GM12878 (cell line): ENCODE measurements around the gene SOBP. TPM values are rescaled to one million over a fixed set of nuclear protein-coding genes. Genes with fewer than 3 reads are reported as not detected.

Source experiments
- ASH2L ChIP-seq: fragments of 300-600, 200-600 bp; sonication (generic); IDR thresholded peaks from 2 replicates; pipeline ENCODE4 v1.6.1; 2017; ENCODE audit warnings: low read depth, mild to moderate bottlenecking, borderline replicate concordance
- BHLHE40 ChIP-seq, 2 experiments: fragments of 450-650 bp in 1 of 2; IDR thresholded peaks; 2 replicates each; pipeline ENCODE4 v1.6.1; 2011 to 2017; ENCODE audit warnings: low read depth in 2 of 2, borderline replicate concordance in 1 of 2, improper control_type of control experiment in 1 of 2, low read length in 1 of 2, mild to moderate bottlenecking in 1 of 2
- BMI1 ChIP-seq: fragments of 450-650 bp; IDR thresholded peaks from 2 replicates; pipeline ENCODE4 v1.6.1; 2016; ENCODE audit warnings: mild to moderate bottlenecking, moderate library complexity, borderline replicate concordance
- CUX1 ChIP-seq: IDR thresholded peaks from 2 replicates; pipeline ENCODE4 v1.6.1; 2012; ENCODE audit warnings: improper control_type of control experiment, low read depth, low read length; ENCODE audit not compliant: insufficient replicate concordance
- DPF2 ChIP-seq: fragments of 450-650 bp; IDR thresholded peaks from 2 replicates; pipeline ENCODE4 v1.6.1; 2017; ENCODE audit warnings: mild to moderate bottlenecking
- ETV6 ChIP-seq, 2 experiments: fragments of 450-650 bp in 1 of 2; IDR thresholded peaks in 1 of 2; conservative IDR thresholded peaks in 1 of 2; 2 replicates each; pipeline ENCODE4 v1.6.1; 2014; ENCODE audit warnings: antibody characterized with exemption in 1 of 2, borderline replicate concordance in 1 of 2, low read depth in 1 of 2, mild to moderate bottlenecking in 1 of 2, moderate library complexity in 1 of 2
- IKZF1 ChIP-seq: fragments of 450-650 bp; conservative IDR thresholded peaks from 2 replicates; pipeline ENCODE4 v1.6.1; 2017; ENCODE audit warnings: antibody characterized with exemption, mild to moderate bottlenecking
- IKZF2 ChIP-seq, 2 experiments: fragments of 450-650 bp; IDR thresholded peaks; 2 replicates each; pipeline ENCODE4 v1.6.1; 2017; ENCODE audit warnings: mild to moderate bottlenecking in 2 of 2, moderate library complexity in 2 of 2
- KDM1A ChIP-seq: fragments of 200-600 bp; sonication (generic); IDR thresholded peaks from 2 replicates; pipeline ENCODE4 v1.6.1; 2016; ENCODE audit warnings: borderline replicate concordance
- MAX ChIP-seq: IDR thresholded peaks from 2 replicates; pipeline ENCODE4 v1.6.1; 2012; ENCODE audit warnings: low read depth, low read length, improper control_type of control experiment
- MTA2 ChIP-seq: fragments of 450-650 bp; IDR thresholded peaks from 2 replicates; pipeline ENCODE4 v1.6.1; 2016; ENCODE audit warnings: low read depth, mild to moderate bottlenecking, moderate library complexity
- NFYA ChIP-seq: IDR thresholded peaks from 2 replicates; pipeline ENCODE4 v1.6.1; 2011; ENCODE audit warnings: low read depth, mild to moderate bottlenecking, low read length, improper control_type of control experiment, borderline replicate concordance
- NRF1 ChIP-seq: conservative IDR thresholded peaks from 2 replicates; pipeline ENCODE4 v1.6.1; 2011; ENCODE audit warnings: mild to moderate bottlenecking, low read depth, low read length, improper control_type of control experiment
- RBBP5 ChIP-seq: fragments of 200-600 bp; sonication (generic); conservative IDR thresholded peaks from 2 replicates; pipeline ENCODE4 v1.6.1; 2016
- RFX5 ChIP-seq: IDR thresholded peaks from 2 replicates; pipeline ENCODE4 v1.6.1; 2011; ENCODE audit warnings: low read depth, low read length, improper control_type of control experiment
- SIX5 ChIP-seq: IDR thresholded peaks from 2 replicates; pipeline ENCODE4 v1.6.1; 2011; ENCODE audit warnings: mild to moderate bottlenecking, low read depth, low read length, moderate library complexity; ENCODE audit not compliant: severe bottlenecking
- TARDBP ChIP-seq: IDR thresholded peaks from 2 replicates; pipeline ENCODE4 v1.6.1; 2016; ENCODE audit warnings: borderline replicate concordance
- TBL1XR1 ChIP-seq: IDR thresholded peaks from 2 replicates; pipeline ENCODE4 v1.6.1; 2012; ENCODE audit warnings: low read depth, low read length, improper control_type of control experiment
- YY1 ChIP-seq: IDR thresholded peaks from 2 replicates; pipeline ENCODE4 v1.6.1; 2011; ENCODE audit warnings: low read depth, mild to moderate bottlenecking, low read length
- ZNF384 ChIP-seq: IDR thresholded peaks from 2 replicates; pipeline ENCODE4 v1.6.1; 2012; ENCODE audit warnings: low read depth, mild to moderate bottlenecking, low read length, improper control_type of control experiment, borderline replicate concordance
- polyA plus RNA-seq, 11 experiments: library from polyadenylated mRNA; depleted of rRNA in 4 of 11; unstranded in 6 of 11; stranded (reverse) in 5 of 11; fragments of >200 nt; fragmentation: Nextera tagmentation in 4 of 11; fragmentation: Illumina TruSeq in 1 of 11; extraction: Ambion mirVana in 4 of 11; extraction: Trizol in 1 of 11; gene quantifications; 1 replicate in 1 of 11; 2 replicates in 10 of 11; pipeline versions ENCODE4 v1.2.1 to v1.2.3, GENCODE V29; 2011 to 2016; ENCODE audit warnings: inconsistent platforms in 2 of 11, missing spikeins in 2 of 11, low read depth in 1 of 11
- total RNA-seq, 4 experiments: library from RNA; depleted of rRNA in 3 of 4; stranded (reverse); fragments of >200 nt in 3 of 4; fragmentation: Illumina TruSeq in 1 of 4; extraction: Trizol in 1 of 4; gene quantifications; 2 replicates each; pipeline versions ENCODE4 v1.2.1 to v1.2.3, GENCODE V29; 2013 to 2021
- TF ChIP-seq, protein P1 (sequence below): fragments of 450-650 bp; IDR thresholded peaks from 2 replicates; pipeline ENCODE4 v1.6.1; 2017; ENCODE audit warnings: mild to moderate bottlenecking

SOBP gene
- total and polyA plus RNA-seq, 10 of the 15 experiments (the other 5 are each of a cell fraction or from before 2014, with no cell fraction given), result 0.49 to 1.9 (median 0.78) TPM

- TF ChIP-seq RBBP5, result no peak
- peak; percentile 58; the same call in 1 of the 2 replicates for TF ChIP-seq MTA2
- TF ChIP-seq BMI1, result no peak
- no peak for TF ChIP-seq MAX
- TF ChIP-seq TBL1XR1, result peak; percentile 37; the same call in 1 of the 2 replicates
- TF ChIP-seq YY1, result no peak; the same call in 1 of the 2 replicates
- peak; percentile 83 for TF ChIP-seq IKZF1
- no peak for TF ChIP-seq TARDBP
- TF ChIP-seq SIX5, result no peak
- TF ChIP-seq RFX5, result no peak
- TF ChIP-seq ASH2L, result no peak
- no peak for TF ChIP-seq KDM1A
- TF ChIP-seq BHLHE40 (IDR thresholded peaks at IDR 0.05; ENCODE audit: borderline replicate concordance in 1 of 2, low read depth in 2 of 2, low read length in 1 of 2), result peak; percentile 59 to 61
- TF ChIP-seq IKZF2 (IDR thresholded peaks at IDR 0.05), result peak; percentile 79
- TF ChIP-seq, protein P1, sequence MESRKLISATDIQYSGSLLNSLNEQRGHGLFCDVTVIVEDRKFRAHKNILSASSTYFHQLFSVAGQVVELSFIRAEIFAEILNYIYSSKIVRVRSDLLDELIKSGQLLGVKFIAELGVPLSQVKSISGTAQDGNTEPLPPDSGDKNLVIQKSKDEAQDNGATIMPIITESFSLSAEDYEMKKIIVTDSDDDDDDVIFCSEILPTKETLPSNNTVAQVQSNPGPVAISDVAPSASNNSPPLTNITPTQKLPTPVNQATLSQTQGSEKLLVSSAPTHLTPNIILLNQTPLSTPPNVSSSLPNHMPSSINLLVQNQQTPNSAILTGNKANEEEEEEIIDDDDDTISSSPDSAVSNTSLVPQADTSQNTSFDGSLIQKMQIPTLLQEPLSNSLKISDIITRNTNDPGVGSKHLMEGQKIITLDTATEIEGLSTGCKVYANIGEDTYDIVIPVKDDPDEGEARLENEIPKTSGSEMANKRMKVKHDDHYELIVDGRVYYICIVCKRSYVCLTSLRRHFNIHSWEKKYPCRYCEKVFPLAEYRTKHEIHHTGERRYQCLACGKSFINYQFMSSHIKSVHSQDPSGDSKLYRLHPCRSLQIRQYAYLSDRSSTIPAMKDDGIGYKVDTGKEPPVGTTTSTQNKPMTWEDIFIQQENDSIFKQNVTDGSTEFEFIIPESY, result no peak
- peak; percentile 65; the same call in 1 of the 2 replicates for TF ChIP-seq DPF2
- no peak for TF ChIP-seq CUX1
- TF ChIP-seq NFYA, result no peak
- TF ChIP-seq ZNF384, result peak; percentile 85
- peak in 1 of 2 experiments; percentile 91; a peak in 2 of 4 replicates for TF ChIP-seq ETV6 (conservative IDR thresholded peaks at IDR 0.05 in 1 of 2, IDR thresholded peaks at IDR 0.05 in 1 of 2; ENCODE audit: borderline replicate concordance in 1 of 2, low read depth in 1 of 2)
- TF ChIP-seq NRF1, result no peak
These were observed 168.0 kb downstream of the SOBP start (continued) for GRCh38 chr6:107657755-107658461.
